Liver (tissue), 9 donors: ENCODE measurements around the gene CCDC121. TPM values are rescaled to one million over a fixed set of nuclear protein-coding genes. Genes with fewer than 3 reads are reported as not detected.

ENCODE experiments used
- DNase-seq: peaks from one replicate; pipeline ENCODE4 v3.0.0-alpha.2; 2017; ENCODE audit warnings: low spot score
- H3K27ac ChIP-seq, 2 donors: one replicate each; pipeline ENCODE4 v1.7.0; 2013; ENCODE audit warnings: inconsistent platforms in 2 of 2, low read length in 2 of 2, control low read depth in 1 of 2, low read depth in 1 of 2, mild to moderate bottlenecking in 1 of 2
- H3K27me3 ChIP-seq, 4 donors: one replicate each; pipeline versions ENCODE4 v1.6.1 to v1.7.0; 2013; ENCODE audit warnings: low read length in 3 of 4, inconsistent platforms in 1 of 4, mild to moderate bottlenecking in 1 of 4, moderate library complexity in 1 of 4; ENCODE audit not compliant: control insufficient read depth in 4 of 4, insufficient read depth in 4 of 4
- H3K36me3 ChIP-seq, 4 donors: one replicate each; pipeline versions ENCODE4 v1.6.1 to v1.7.0; 2013; ENCODE audit warnings: low read length in 3 of 4, mild to moderate bottlenecking in 3 of 4, low read depth in 1 of 4, moderate library complexity in 1 of 4; ENCODE audit not compliant: control insufficient read depth in 4 of 4, insufficient read depth in 3 of 4
- H3K4me1 ChIP-seq, 4 donors: one replicate each; pipeline versions ENCODE4 v1.6.1 to v1.7.0; 2013; ENCODE audit warnings: low read length in 3 of 4, mild to moderate bottlenecking in 3 of 4, moderate library complexity in 1 of 4; ENCODE audit not compliant: control insufficient read depth in 4 of 4, insufficient read depth in 4 of 4
- H3K4me3 ChIP-seq, 3 donors: one replicate each; pipeline versions ENCODE4 v1.6.1 to v1.7.0; 2013; ENCODE audit warnings: low read length in 3 of 3, control low read depth in 1 of 3, low read depth in 1 of 3, mild to moderate bottlenecking in 1 of 3
- H3K9ac ChIP-seq, 2 donors: one replicate each; pipeline ENCODE4 v1.7.0; 2013; ENCODE audit warnings: low read length in 2 of 2, mild to moderate bottlenecking in 2 of 2, moderate library complexity in 2 of 2, control low read depth in 1 of 2, low read depth in 1 of 2
- H3K9me3 ChIP-seq, 4 donors: one replicate each; pipeline versions ENCODE4 v1.6.1 to v1.7.0; 2013; ENCODE audit warnings: low read length in 3 of 4; ENCODE audit not compliant: control insufficient read depth in 4 of 4
- ATF3 ChIP-seq: IDR thresholded peaks from 2 replicates; pipeline ENCODE4 v1.6.1; 2016; ENCODE audit warnings: antibody characterized with exemption
- EGR1 ChIP-seq, 2 donors: IDR thresholded peaks; 2 replicates each; pipeline ENCODE4 v1.6.1; 2016 to 2018; ENCODE audit warnings: antibody characterized with exemption in 2 of 2, low read depth in 2 of 2
- GABPA ChIP-seq, 2 donors: IDR thresholded peaks in 1 of 2; conservative IDR thresholded peaks in 1 of 2; 2 replicates each; pipeline ENCODE4 v1.6.1; 2016; ENCODE audit warnings: antibody characterized with exemption in 2 of 2, mild to moderate bottlenecking in 1 of 2, moderate library complexity in 1 of 2
- JUND ChIP-seq, 2 donors: IDR thresholded peaks; 2 replicates each; pipeline ENCODE4 v1.6.1; 2016; ENCODE audit warnings: antibody characterized with exemption in 2 of 2
- NR2F2 ChIP-seq: IDR thresholded peaks from 2 replicates; pipeline ENCODE4 v1.6.1; 2016; ENCODE audit warnings: antibody characterized with exemption
- RAD21 ChIP-seq, 2 donors: IDR thresholded peaks; 2 replicates each; pipeline ENCODE4 v1.6.1; 2016; ENCODE audit warnings: antibody characterized with exemption in 2 of 2, mild to moderate bottlenecking in 2 of 2
- RXRA ChIP-seq, 2 donors: IDR thresholded peaks; 2 replicates each; pipeline ENCODE4 v1.6.1; 2017 to 2018; ENCODE audit warnings: antibody characterized with exemption in 2 of 2, mild to moderate bottlenecking in 1 of 2
- SP1 ChIP-seq: IDR thresholded peaks from 2 replicates; pipeline ENCODE4 v1.6.1; 2018; ENCODE audit warnings: antibody characterized with exemption, mild to moderate bottlenecking
- TAF1 ChIP-seq: conservative IDR thresholded peaks from 2 replicates; pipeline ENCODE4 v1.6.1; 2016; ENCODE audit warnings: antibody characterized with exemption, mild to moderate bottlenecking
- YY1 ChIP-seq: IDR thresholded peaks from 2 replicates; pipeline ENCODE4 v1.6.1; 2016; ENCODE audit warnings: antibody characterized with exemption, mild to moderate bottlenecking
- ZBTB33 ChIP-seq: IDR thresholded peaks from 2 replicates; pipeline ENCODE4 v1.6.1; 2016; ENCODE audit warnings: antibody characterized with exemption
- WGBS: extraction: QIAGEN DNeasy Blood & Tissue Kit; methylation state at CpG from one replicate; pipeline ENCODE4 v1.1.7; 2013; 5-methylcytosine and 5-hydroxymethylcytosine counted together
- polyA plus RNA-seq, 2 donors: library from polyadenylated mRNA; stranded (reverse) in 1 of 2; unstranded in 1 of 2; fragments of 200-250 nt in 1 of 2; fragments of >200 nt in 1 of 2; fragmentation: Nextera tagmentation in 1 of 2; extraction: Ambion mirVana in 1 of 2; gene quantifications; one replicate each; pipeline versions ENCODE4 v1.2.1 to v1.2.3, GENCODE V29; 2013 to 2015
- total RNA-seq, 2 donors: library from RNA; depleted of rRNA; stranded (reverse); fragments of >200 nt; gene quantifications; one replicate each; pipeline ENCODE4 v1.2.3, GENCODE V29; 2014
- TF ChIP-seq, protein P1 (sequence below): IDR thresholded peaks from 2 replicates; pipeline ENCODE4 v1.6.1; 2016; ENCODE audit warnings: antibody characterized with exemption, mild to moderate bottlenecking
- TF ChIP-seq, protein P2 (sequence below): fragments of 150-350 bp; IDR thresholded peaks from 2 replicates; pipeline ENCODE4 v1.5.1; 2017; ENCODE audit warnings: improper control_type of control experiment, low read depth, low read length; ENCODE audit not compliant: missing input control
- donor health status: healthy.
- donor health status: healthy.
- donor health status: healthy.
- donor health status: healthy.
- donor health status: healthy.

Gene CCDC121
- total and polyA plus RNA-seq, 4 donors = 0.97 to 2.5 (median 1.4) TPM

- WGBS = 93% methylated on average over 2 of the region's 2 CpGs
- no peak for TF ChIP-seq JUND (IDR thresholded peaks at IDR 0.05)
- no peak for TF ChIP-seq RAD21 (IDR thresholded peaks at IDR 0.05)
- TF ChIP-seq, protein P1, sequence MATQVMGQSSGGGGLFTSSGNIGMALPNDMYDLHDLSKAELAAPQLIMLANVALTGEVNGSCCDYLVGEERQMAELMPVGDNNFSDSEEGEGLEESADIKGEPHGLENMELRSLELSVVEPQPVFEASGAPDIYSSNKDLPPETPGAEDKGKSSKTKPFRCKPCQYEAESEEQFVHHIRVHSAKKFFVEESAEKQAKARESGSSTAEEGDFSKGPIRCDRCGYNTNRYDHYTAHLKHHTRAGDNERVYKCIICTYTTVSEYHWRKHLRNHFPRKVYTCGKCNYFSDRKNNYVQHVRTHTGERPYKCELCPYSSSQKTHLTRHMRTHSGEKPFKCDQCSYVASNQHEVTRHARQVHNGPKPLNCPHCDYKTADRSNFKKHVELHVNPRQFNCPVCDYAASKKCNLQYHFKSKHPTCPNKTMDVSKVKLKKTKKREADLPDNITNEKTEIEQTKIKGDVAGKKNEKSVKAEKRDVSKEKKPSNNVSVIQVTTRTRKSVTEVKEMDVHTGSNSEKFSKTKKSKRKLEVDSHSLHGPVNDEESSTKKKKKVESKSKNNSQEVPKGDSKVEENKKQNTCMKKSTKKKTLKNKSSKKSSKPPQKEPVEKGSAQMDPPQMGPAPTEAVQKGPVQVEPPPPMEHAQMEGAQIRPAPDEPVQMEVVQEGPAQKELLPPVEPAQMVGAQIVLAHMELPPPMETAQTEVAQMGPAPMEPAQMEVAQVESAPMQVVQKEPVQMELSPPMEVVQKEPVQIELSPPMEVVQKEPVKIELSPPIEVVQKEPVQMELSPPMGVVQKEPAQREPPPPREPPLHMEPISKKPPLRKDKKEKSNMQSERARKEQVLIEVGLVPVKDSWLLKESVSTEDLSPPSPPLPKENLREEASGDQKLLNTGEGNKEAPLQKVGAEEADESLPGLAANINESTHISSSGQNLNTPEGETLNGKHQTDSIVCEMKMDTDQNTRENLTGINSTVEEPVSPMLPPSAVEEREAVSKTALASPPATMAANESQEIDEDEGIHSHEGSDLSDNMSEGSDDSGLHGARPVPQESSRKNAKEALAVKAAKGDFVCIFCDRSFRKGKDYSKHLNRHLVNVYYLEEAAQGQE = no peak
- TF ChIP-seq TAF1 = no peak
- no peak for TF ChIP-seq RXRA (IDR thresholded peaks at IDR 0.05)
- TF ChIP-seq, protein P2, sequence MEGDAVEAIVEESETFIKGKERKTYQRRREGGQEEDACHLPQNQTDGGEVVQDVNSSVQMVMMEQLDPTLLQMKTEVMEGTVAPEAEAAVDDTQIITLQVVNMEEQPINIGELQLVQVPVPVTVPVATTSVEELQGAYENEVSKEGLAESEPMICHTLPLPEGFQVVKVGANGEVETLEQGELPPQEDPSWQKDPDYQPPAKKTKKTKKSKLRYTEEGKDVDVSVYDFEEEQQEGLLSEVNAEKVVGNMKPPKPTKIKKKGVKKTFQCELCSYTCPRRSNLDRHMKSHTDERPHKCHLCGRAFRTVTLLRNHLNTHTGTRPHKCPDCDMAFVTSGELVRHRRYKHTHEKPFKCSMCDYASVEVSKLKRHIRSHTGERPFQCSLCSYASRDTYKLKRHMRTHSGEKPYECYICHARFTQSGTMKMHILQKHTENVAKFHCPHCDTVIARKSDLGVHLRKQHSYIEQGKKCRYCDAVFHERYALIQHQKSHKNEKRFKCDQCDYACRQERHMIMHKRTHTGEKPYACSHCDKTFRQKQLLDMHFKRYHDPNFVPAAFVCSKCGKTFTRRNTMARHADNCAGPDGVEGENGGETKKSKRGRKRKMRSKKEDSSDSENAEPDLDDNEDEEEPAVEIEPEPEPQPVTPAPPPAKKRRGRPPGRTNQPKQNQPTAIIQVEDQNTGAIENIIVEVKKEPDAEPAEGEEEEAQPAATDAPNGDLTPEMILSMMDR = no peak
- TF ChIP-seq YY1 = no peak
- no peak for TF ChIP-seq GABPA (IDR thresholded peaks at IDR 0.05 in 1 of 2, conservative IDR thresholded peaks at IDR 0.05 in 1 of 2)
- no peak for TF ChIP-seq ZBTB33
- TF ChIP-seq EGR1 (IDR thresholded peaks at IDR 0.05; ENCODE audit: low read depth in 2 of 2) = no peak
- Histone ChIP-seq H3K36me3 (peaks cover 7 to 58% (median 49%) of the 10 kb centered on the region in 4 donors), H3K27ac (no peak overlapping the region), H3K27me3 (no peaks in the 10 kb centered on the region), H3K9ac (no peak overlapping the region), H3K4me1 (no peaks in the 10 kb centered on the region), H3K4me3 (no peak overlapping the region), H3K9me3 (no peaks in the 10 kb centered on the region)
- DNase-seq = no peak
Measured at GRCh38 chr2:27640722-27641245, 12.0 kb upstream of the CCDC121 start.

DNA sequence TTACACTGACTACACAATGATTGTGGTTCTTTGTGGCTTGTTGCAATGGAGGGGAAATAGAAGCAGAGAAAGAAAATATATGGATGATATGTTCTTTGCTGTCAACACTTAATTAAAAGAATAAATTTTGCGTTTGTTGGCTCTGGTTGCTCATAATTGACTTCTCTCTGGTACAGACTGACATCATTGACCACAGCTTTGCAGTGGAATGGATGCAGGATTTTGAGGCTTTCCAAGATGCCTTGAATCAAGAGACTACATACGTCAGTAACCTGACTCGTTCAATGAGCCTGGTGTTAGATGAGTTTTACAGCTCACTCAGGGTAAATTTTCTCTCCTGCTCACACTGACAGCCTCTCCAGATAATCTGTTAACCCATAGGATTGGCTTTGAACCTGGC, 9.9 kb upstream of the CCDC121 start:
- DNase-seq = no peak

More for the DNA sequence above, 9.9 kb upstream of the CCDC121 start:
- H3K4me3 ChIP-seq = no peak overlapping the region
- H3K36me3 ChIP-seq = peaks cover 12 to 73% (median 61%) of the 10 kb centered on the region in 4 donors
- TF ChIP-seq NR2F2 = no peak
- TF ChIP-seq GABPA (IDR thresholded peaks at IDR 0.05 in 1 of 2, conservative IDR thresholded peaks at IDR 0.05 in 1 of 2) = no peak
- no peak for TF ChIP-seq RAD21 (IDR thresholded peaks at IDR 0.05)
- TF ChIP-seq ATF3 = no peak
- TF ChIP-seq TAF1 = no peak
- TF ChIP-seq SP1 = no peak
- TF ChIP-seq, protein P1 = no peak
- no peak for TF ChIP-seq RXRA (IDR thresholded peaks at IDR 0.05)
- TF ChIP-seq YY1 = no peak
- no peak overlapping the region for H3K9ac ChIP-seq
- no peaks in the 10 kb centered on the region for H3K9me3 ChIP-seq
- H3K4me1 ChIP-seq = no peaks in the 10 kb centered on the region
- 73% methylated on average over 3 of the region's 3 CpGs for WGBS
- H3K27me3 ChIP-seq = no peaks in the 10 kb centered on the region
- H3K27ac ChIP-seq = no peak overlapping the region
